ENCODE data around the gene SPAG17.
A peak's percentile ranks its signal among the peaks of the same experiment; 100 is the strongest.

Gene SPAG17

GRCh38 chr1:117932576-117932975 lies 252.5 kb downstream of the SPAG17 start:
- TF ChIP-seq, protein P1, sequence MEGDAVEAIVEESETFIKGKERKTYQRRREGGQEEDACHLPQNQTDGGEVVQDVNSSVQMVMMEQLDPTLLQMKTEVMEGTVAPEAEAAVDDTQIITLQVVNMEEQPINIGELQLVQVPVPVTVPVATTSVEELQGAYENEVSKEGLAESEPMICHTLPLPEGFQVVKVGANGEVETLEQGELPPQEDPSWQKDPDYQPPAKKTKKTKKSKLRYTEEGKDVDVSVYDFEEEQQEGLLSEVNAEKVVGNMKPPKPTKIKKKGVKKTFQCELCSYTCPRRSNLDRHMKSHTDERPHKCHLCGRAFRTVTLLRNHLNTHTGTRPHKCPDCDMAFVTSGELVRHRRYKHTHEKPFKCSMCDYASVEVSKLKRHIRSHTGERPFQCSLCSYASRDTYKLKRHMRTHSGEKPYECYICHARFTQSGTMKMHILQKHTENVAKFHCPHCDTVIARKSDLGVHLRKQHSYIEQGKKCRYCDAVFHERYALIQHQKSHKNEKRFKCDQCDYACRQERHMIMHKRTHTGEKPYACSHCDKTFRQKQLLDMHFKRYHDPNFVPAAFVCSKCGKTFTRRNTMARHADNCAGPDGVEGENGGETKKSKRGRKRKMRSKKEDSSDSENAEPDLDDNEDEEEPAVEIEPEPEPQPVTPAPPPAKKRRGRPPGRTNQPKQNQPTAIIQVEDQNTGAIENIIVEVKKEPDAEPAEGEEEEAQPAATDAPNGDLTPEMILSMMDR (IDR thresholded peaks at IDR 0.05; ENCODE audit: low read depth, low read length) = no peak
- Histone ChIP-seq H3K27me3 (ENCODE audit: insufficient read depth, low read depth, severe bottlenecking) (no peaks in the 10 kb centered on the region), H3K27ac (no peak overlapping the region), H3K4me3 (ENCODE audit: low read depth, low read length) (no peak overlapping the region), H3K36me3 (peaks cover 21% of the 10 kb centered on the region), H3K9me3 (ENCODE audit: severe bottlenecking) (no peaks in the 10 kb centered on the region)
- DNase-seq = no peak

GRCh38 chr1:117930484-117930883 lies 254.5 kb downstream of the SPAG17 start:
- DNase-seq = no peak
- Histone ChIP-seq H3K4me3 (ENCODE audit: low read depth, low read length) (peak overlapping the region; percentile 99), H3K9me3 (ENCODE audit: severe bottlenecking) (no peaks in the 10 kb centered on the region), H3K36me3 (peaks cover 9% of the 10 kb centered on the region), H3K27me3 (ENCODE audit: insufficient read depth, low read depth, severe bottlenecking) (no peaks in the 10 kb centered on the region), H3K27ac (no peak overlapping the region; the same call in 1 of the 2 replicates)
- TF ChIP-seq, protein P1 (IDR thresholded peaks at IDR 0.05; ENCODE audit: low read depth, low read length) = no peak

- Histone ChIP-seq H3K4me3 (ENCODE audit: low read depth, low read length) (peak overlapping the region; percentile 99), H3K36me3 (peaks cover 9% of the 10 kb centered on the region), H3K27me3 (ENCODE audit: insufficient read depth, low read depth, severe bottlenecking) (no peaks in the 10 kb centered on the region), H3K9me3 (ENCODE audit: severe bottlenecking) (no peaks in the 10 kb centered on the region), H3K27ac (peak overlapping the region; percentile 66)
- TF ChIP-seq, protein P1 (IDR thresholded peaks at IDR 0.05; ENCODE audit: low read depth, low read length) = no peak
- no peak for DNase-seq
Observed at GRCh38 chr1:117930173-117930447, 254.9 kb downstream of the SPAG17 start.

- Histone ChIP-seq H3K27ac (peak within 1 kb of the TSS; percentile 66), H3K9me3 (ENCODE audit: severe bottlenecking) (no peaks in the 10 kb centered on the region), H3K4me3 (ENCODE audit: low read depth, low read length) (peak within 1 kb of the TSS; percentile 99), H3K27me3 (ENCODE audit: insufficient read depth, low read depth, severe bottlenecking) (no peaks in the 10 kb centered on the region), H3K36me3 (peaks cover 7% of the 10 kb centered on the region)
- TF ChIP-seq, protein P1 (IDR thresholded peaks at IDR 0.05; ENCODE audit: low read depth, low read length) = no peak
- DNase-seq = peak; percentile 97
Observed at GRCh38 chr1:117929343-117930172, 255.5 kb downstream of the SPAG17 start, which contains the start of the genes GDAP2 and WDR3. Gene GDAP2, minus strand, starts transcription at chr1:117929621. Its CDS starts 9,264 bp downstream, at chr1:117920357. Gene WDR3, plus strand, starts transcription at chr1:117929739. Its CDS starts 3,581 bp downstream, at chr1:117933320.

- Histone ChIP-seq H3K9me3 (ENCODE audit: severe bottlenecking) (no peaks in the 10 kb centered on the region), H3K27me3 (ENCODE audit: insufficient read depth, low read depth, severe bottlenecking) (no peaks in the 10 kb centered on the region), H3K4me3 (ENCODE audit: low read depth, low read length) (peak overlapping the region; percentile 99), H3K27ac (peak overlapping the region; percentile 66), H3K36me3 (peaks cover 4% of the 10 kb centered on the region)
- peak; percentile 72 for DNase-seq
- TF ChIP-seq, protein P1 (IDR thresholded peaks at IDR 0.05; ENCODE audit: low read depth, low read length) = peak; percentile 50
Observed at GRCh38 chr1:117928881-117929342, 256.1 kb downstream of the SPAG17 start.
